ENCODE measurements around the gene STX4.
"Not testable (repeated sequence)": the region's sequence is repeated elsewhere in the genome, so short reads cannot be mapped to it uniquely, and the experiment has no call there.

The STX4 gene

GRCh38 chr16:31006589-31006988 is 26.8 kb upstream of the STX4 start:
- TF ChIP-seq CTCF (IDR thresholded peaks at IDR 0.05; ENCODE audit: low read depth, low read length), result no peak
- no peak overlapping the region for H3K4me3 ChIP-seq (ENCODE audit: low read depth, low read length)

- H3K4me3 ChIP-seq (ENCODE audit: low read depth, low read length), result no peak overlapping the region
- no peak for TF ChIP-seq CTCF (IDR thresholded peaks at IDR 0.05; ENCODE audit: low read depth, low read length)
These were observed 25.7 kb upstream of the STX4 start for GRCh38 chr16:31007684-31008083.

GRCh38 chr16:31008149-31008548 is 25.2 kb upstream of the STX4 start:
- TF ChIP-seq CTCF (IDR thresholded peaks at IDR 0.05; ENCODE audit: low read depth, low read length), result no peak
- no peak overlapping the region for H3K4me3 ChIP-seq (ENCODE audit: low read depth, low read length)

GRCh38 chr16:31008551-31008950 is 24.8 kb upstream of the STX4 start:
- TF ChIP-seq CTCF (IDR thresholded peaks at IDR 0.05; ENCODE audit: low read depth, low read length), result no peak

GRCh38 chr16:31009120-31009519 is 24.2 kb upstream of the STX4 start:
- peak overlapping the region; percentile 63 for H3K4me3 ChIP-seq (ENCODE audit: low read depth, low read length)
- no peak for TF ChIP-seq CTCF (IDR thresholded peaks at IDR 0.05; ENCODE audit: low read depth, low read length)

More at GRCh38 chr16:31008551-31008950, 24.8 kb upstream of the STX4 start:
- no peak overlapping the region for H3K4me3 ChIP-seq (ENCODE audit: low read depth, low read length)

GRCh38 chr16:31009894-31010584 is 23.3 kb upstream of the STX4 start:
- H3K4me3 ChIP-seq (ENCODE audit: low read depth, low read length), result peak overlapping the region; percentile 63
- TF ChIP-seq CTCF (IDR thresholded peaks at IDR 0.05; ENCODE audit: low read depth, low read length), result 0 out of 2 replicates have a peak, but pooled peaks have one; percentile 18

GRCh38 chr16:31010585-31011325 is 22.6 kb upstream of the STX4 start, which contains the start of gene STX1B:
Gene STX1B (minus strand): TSS chr16:31010638. CDS start chr16:31010396, 242 bp downstream.
- peak within 1 kb of the TSS; percentile 63 for H3K4me3 ChIP-seq (ENCODE audit: low read depth, low read length)
- TF ChIP-seq CTCF (IDR thresholded peaks at IDR 0.05; ENCODE audit: low read depth, low read length), result no peak

- not testable (repeated sequence) for H3K4me3 ChIP-seq (ENCODE audit: low read depth, low read length)
These were observed 21.5 kb upstream of the STX4 start for GRCh38 chr16:31011815-31012214.

- not testable (repeated sequence) for H3K4me3 ChIP-seq (ENCODE audit: low read depth, low read length)
These were observed 20.1 kb upstream of the STX4 start for GRCh38 chr16:31013292-31013691.
